Gastrocnemius medialis (tissue), 4 donors: ENCODE data around the gene WDR53.

Source experiments
- POLR2A ChIP-seq, 2 donors: fragments of 450-650 bp; IDR thresholded peaks; one replicate each; pipeline ENCODE4 v1.6.1; 2017; ENCODE audit warnings: antibody characterized with exemption in 2 of 2, mild to moderate bottlenecking in 2 of 2, moderate library complexity in 2 of 2
- TF ChIP-seq, protein P1 (sequence below), 5 experiments: fragments of 450-650 bp in 3 of 5; fragments of 200-600 bp in 2 of 5; sonication (generic) in 2 of 5; IDR thresholded peaks in 4 of 5; conservative IDR thresholded peaks in 1 of 5; 1 replicate in 4 of 5; 2 replicates in 1 of 5; pipeline ENCODE4 v1.5.1; 2016 to 2019; ENCODE audit warnings: antibody characterized with exemption in 5 of 5, mild to moderate bottlenecking in 3 of 5, moderate library complexity in 3 of 5

DNA sequence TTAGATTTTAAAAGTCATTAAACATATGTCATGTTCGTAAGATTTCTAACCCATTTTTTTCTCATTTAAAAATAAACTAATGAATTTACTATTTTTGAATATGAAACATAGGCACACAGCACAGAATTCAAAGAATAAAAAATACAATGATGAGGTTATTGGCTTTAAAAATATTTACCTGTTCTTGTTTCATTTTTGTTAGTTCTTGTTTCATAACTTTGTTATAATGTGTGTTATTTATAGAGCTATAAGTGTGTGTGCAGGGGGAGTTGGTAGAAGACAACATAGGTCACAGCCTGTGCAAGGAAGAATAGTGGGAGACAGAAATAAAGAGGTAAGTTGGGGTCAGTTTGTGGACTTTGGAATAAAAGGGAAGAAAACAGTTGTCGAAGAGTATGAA lies 40.3 kb upstream of the WDR53 start:
- TF ChIP-seq, protein P1, sequence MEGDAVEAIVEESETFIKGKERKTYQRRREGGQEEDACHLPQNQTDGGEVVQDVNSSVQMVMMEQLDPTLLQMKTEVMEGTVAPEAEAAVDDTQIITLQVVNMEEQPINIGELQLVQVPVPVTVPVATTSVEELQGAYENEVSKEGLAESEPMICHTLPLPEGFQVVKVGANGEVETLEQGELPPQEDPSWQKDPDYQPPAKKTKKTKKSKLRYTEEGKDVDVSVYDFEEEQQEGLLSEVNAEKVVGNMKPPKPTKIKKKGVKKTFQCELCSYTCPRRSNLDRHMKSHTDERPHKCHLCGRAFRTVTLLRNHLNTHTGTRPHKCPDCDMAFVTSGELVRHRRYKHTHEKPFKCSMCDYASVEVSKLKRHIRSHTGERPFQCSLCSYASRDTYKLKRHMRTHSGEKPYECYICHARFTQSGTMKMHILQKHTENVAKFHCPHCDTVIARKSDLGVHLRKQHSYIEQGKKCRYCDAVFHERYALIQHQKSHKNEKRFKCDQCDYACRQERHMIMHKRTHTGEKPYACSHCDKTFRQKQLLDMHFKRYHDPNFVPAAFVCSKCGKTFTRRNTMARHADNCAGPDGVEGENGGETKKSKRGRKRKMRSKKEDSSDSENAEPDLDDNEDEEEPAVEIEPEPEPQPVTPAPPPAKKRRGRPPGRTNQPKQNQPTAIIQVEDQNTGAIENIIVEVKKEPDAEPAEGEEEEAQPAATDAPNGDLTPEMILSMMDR (IDR thresholded peaks at IDR 0.05 in 4 of 5, conservative IDR thresholded peaks at IDR 0.05 in 1 of 5), result no peak
- TF ChIP-seq POLR2A (IDR thresholded peaks at IDR 0.05), result no peak
